Ishikawa (cell line): ENCODE data around the gene SDK1.

Experiments
- CEBPB ChIP-seq: IDR thresholded peaks from 2 replicates; pipeline ENCODE4 v1.6.1; 2012
- CREB1 ChIP-seq: IDR thresholded peaks from 2 replicates; pipeline ENCODE4 v1.6.1; 2012; ENCODE audit warnings: low read depth
- EGR1 ChIP-seq: IDR thresholded peaks from 2 replicates; pipeline ENCODE4 v1.6.1; 2012
- EP300 ChIP-seq: IDR thresholded peaks from 2 replicates; pipeline ENCODE4 v1.6.1; 2012; ENCODE audit warnings: borderline replicate concordance
- FOXM1 ChIP-seq: IDR thresholded peaks from 2 replicates; pipeline ENCODE4 v1.6.1; 2012; ENCODE audit warnings: low read depth, borderline replicate concordance
- NFIC ChIP-seq: IDR thresholded peaks from 2 replicates; pipeline ENCODE4 v1.6.1; 2012
- RAD21 ChIP-seq: IDR thresholded peaks from 2 replicates; pipeline ENCODE4 v1.6.1; 2012; ENCODE audit warnings: low read depth
- TAF1 ChIP-seq: IDR thresholded peaks from 2 replicates; pipeline ENCODE4 v1.6.1; 2012; ENCODE audit warnings: low read depth, mild to moderate bottlenecking
- TCF12 ChIP-seq: IDR thresholded peaks from 2 replicates; pipeline ENCODE4 v1.6.1; 2012; ENCODE audit warnings: low read depth
- TEAD4 ChIP-seq: IDR thresholded peaks from 2 replicates; pipeline ENCODE4 v1.6.1; 2012
- YY1 ChIP-seq: IDR thresholded peaks from 2 replicates; pipeline ENCODE4 v1.6.1; 2012; ENCODE audit warnings: low read depth
- ZBTB7A ChIP-seq: IDR thresholded peaks from 2 replicates; pipeline ENCODE4 v1.6.1; 2012; ENCODE audit warnings: low read depth
- TF ChIP-seq, protein P1 (sequence below): IDR thresholded peaks from 2 replicates; pipeline ENCODE4 v1.6.1; 2012; ENCODE audit warnings: low read depth, mild to moderate bottlenecking
- TF ChIP-seq, protein P2 (sequence below): IDR thresholded peaks from 2 replicates; pipeline ENCODE4 v1.6.1; 2012
- TF ChIP-seq, protein P3 (sequence below): IDR thresholded peaks from 2 replicates; pipeline ENCODE4 v1.6.1; 2012

SDK1 gene

DNA sequence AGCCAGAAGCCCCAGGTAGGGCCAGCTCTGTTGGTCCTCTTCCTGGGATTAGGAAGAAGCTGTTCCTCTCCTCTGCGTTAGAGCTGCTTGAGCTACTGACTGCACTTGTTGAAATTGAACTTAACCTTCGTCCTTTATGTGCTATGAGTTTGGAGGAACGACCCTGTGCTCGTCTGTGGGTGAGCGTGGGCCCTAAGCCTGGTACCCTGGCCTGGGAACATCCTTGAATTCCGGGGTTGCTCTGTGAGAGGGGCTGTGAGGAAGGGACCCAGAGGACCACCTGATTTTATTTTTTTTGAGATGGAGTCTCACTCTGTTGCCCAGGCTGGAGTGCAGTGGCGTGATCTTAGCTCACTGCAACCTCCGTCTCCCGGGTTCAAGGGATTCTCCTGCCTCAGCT lies 933.8 kb downstream of the SDK1 start:
- TF ChIP-seq, protein P1, sequence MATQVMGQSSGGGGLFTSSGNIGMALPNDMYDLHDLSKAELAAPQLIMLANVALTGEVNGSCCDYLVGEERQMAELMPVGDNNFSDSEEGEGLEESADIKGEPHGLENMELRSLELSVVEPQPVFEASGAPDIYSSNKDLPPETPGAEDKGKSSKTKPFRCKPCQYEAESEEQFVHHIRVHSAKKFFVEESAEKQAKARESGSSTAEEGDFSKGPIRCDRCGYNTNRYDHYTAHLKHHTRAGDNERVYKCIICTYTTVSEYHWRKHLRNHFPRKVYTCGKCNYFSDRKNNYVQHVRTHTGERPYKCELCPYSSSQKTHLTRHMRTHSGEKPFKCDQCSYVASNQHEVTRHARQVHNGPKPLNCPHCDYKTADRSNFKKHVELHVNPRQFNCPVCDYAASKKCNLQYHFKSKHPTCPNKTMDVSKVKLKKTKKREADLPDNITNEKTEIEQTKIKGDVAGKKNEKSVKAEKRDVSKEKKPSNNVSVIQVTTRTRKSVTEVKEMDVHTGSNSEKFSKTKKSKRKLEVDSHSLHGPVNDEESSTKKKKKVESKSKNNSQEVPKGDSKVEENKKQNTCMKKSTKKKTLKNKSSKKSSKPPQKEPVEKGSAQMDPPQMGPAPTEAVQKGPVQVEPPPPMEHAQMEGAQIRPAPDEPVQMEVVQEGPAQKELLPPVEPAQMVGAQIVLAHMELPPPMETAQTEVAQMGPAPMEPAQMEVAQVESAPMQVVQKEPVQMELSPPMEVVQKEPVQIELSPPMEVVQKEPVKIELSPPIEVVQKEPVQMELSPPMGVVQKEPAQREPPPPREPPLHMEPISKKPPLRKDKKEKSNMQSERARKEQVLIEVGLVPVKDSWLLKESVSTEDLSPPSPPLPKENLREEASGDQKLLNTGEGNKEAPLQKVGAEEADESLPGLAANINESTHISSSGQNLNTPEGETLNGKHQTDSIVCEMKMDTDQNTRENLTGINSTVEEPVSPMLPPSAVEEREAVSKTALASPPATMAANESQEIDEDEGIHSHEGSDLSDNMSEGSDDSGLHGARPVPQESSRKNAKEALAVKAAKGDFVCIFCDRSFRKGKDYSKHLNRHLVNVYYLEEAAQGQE, result no peak
- TF ChIP-seq, protein P2, sequence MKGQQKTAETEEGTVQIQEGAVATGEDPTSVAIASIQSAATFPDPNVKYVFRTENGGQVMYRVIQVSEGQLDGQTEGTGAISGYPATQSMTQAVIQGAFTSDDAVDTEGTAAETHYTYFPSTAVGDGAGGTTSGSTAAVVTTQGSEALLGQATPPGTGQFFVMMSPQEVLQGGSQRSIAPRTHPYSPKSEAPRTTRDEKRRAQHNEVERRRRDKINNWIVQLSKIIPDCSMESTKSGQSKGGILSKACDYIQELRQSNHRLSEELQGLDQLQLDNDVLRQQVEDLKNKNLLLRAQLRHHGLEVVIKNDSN, result no peak

DNA sequence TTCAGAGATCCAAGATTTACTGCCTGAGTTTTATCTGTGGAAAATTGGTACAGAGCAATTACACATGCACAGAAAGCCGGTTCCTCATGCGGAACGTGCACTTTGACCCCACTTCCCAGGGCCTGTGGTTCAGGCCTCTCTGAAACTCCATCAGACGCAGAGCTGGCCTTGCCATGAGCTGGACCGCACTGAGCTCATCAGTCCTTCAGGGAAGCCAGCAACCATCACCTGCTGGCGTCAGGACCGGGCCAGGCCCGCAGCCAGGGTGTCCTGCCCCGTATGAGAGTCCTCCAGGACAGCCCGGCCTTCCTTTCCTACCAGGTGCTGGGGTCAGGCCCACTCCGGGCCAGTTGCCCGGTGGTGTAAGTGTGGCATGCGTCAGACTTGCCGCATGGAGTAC lies 934.5 kb downstream of the SDK1 start:
- no peak for TF ChIP-seq CREB1
- TF ChIP-seq RAD21, result no peak
- no peak for TF ChIP-seq ZBTB7A
- no peak for TF ChIP-seq CEBPB
- no peak for TF ChIP-seq YY1
- no peak for TF ChIP-seq FOXM1
- TF ChIP-seq, protein P3, sequence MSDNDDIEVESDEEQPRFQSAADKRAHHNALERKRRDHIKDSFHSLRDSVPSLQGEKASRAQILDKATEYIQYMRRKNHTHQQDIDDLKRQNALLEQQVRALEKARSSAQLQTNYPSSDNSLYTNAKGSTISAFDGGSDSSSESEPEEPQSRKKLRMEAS, result no peak

DNA sequence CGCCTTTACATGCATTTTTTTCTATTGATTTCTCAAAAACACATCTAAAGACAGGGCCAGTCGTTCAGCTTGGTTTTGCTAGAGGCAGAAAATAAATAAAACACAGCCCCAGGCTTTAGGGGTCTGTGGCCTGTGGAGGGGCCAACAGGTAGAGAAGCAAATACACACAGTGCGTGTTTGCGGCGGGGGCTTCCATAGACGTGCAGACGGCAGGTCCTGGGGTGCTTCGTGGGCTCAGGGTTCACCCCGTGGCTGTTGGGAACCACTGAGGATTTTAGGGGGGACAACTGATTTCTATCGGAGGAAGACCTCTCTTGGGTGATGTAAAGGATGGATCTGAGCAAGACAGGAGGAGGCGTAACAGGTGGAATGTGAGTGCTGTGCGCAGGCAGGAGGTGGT lies 935.3 kb downstream of the SDK1 start:
- TF ChIP-seq TAF1 (no peak), FOXM1 (no peak), CEBPB (no peak), ZBTB7A (no peak)
- TF ChIP-seq, protein P3, result no peak
- TF ChIP-seq, protein P2, result no peak
- TF ChIP-seq, protein P1, result no peak

DNA sequence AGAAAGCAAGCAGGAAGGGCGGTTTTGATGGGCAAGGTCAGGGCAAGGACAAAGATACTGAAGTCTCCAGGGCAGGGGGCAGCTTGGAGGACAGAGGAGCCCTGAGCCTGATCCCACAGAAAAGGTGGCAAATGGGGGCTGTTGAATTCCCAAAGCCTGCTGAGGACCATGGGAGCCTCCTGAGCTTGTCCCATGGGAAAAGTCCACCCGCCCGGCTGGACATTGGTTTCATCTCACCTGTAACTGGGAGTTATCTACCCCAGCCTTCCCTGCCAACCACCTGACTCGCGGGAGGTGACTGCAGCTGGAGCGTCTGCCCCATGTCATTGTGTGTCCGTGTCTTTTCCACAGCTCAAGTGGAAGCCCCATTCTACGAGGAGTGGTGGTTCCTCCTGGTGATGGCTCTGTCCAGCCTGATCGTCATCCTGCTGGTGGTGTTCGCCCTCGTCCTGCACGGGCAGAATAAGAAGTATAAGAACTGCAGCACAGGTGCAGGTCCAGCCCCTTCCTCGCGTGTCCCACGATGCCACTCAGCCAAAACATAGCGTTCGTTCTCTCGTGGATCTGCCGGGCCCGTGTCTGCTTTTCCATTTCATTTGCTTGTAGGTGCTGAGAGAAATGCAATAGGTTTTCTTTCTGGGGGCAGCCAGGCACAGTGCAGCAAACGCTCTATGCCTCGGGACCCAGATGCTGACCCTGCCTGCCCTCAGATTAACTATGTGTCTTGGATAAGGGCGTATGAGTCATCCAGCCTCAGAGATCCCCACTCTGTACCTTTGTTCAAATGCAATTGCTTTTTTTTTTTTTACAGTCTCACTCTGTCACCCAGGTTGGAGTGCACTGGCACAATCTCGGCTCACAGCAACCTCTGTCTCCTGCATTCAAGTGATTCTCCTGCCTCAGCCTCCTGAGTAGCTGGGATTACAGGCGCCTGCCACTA lies 936.5 kb downstream of the SDK1 start:
- TF ChIP-seq NFIC, result no peak
- TF ChIP-seq, protein P3, result no peak

DNA sequence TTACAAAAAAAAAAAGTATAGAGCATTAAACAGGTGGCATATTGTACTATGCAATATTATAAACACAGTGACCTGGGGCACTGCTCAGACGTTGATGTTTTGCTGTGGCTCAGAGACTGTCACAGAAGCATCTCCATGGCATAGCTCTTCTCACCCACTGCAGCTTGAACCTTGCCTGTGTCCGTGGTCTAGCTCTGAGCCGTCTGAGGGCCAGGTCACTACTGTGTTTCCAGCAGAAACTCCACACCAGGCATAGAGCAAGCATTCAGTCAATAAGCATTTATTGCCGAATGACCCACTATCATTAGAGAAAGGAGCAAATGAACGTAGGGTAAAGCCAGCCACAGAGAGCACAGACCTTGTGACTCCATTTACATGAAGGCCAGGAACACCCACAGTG lies 937.8 kb downstream of the SDK1 start:
- no peak for TF ChIP-seq YY1
- TF ChIP-seq EGR1, result no peak
- TF ChIP-seq, protein P1, result no peak
- no peak for TF ChIP-seq FOXM1
- TF ChIP-seq, protein P2, result no peak
- no peak for TF ChIP-seq CEBPB
- no peak for TF ChIP-seq CREB1
- no peak for TF ChIP-seq EP300
- TF ChIP-seq, protein P3, result no peak
- no peak for TF ChIP-seq NFIC
- TF ChIP-seq TCF12, result no peak
- no peak for TF ChIP-seq TEAD4
- no peak for TF ChIP-seq RAD21
- TF ChIP-seq ZBTB7A, result no peak
- no peak for TF ChIP-seq TAF1
